ENCODE results near the gene ZBTB16. TPM values are rescaled to one million over a fixed set of nuclear protein-coding genes. Genes with fewer than 3 reads are reported as not detected.

Gene ZBTB16
- total RNA-seq, 1 donor, result 23.3 TPM

DNA sequence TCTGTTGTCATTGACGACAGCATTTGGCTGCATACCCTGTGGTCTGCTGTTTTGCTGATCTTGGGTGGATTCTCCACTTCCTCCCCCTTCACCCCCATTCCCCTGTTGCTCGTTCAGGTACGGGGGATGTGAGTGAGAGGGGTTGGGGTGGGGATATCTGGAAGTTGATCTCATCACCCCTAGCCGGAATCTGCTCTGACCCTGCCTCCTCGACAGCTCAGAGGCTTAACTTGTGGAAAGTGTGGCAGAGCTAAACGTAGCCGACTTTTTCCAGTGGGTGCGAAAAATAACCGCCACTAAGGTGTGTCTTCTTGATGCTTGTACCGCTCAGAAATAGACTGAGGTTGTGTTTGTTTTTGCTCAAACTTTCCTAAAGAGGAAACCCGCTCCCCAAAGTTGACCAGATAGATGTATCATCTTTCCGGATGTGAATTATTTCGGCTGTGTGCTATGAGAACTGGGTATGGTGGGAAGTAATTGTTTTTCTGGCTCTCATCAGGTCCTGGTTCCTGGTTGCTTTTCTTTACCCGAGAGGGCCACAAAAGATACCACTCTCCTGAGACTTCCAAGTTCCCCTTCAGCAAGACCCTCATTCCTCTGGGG is 6.6 kb downstream of the ZBTB16 start:
- Histone ChIP-seq H3K27me3 (ENCODE audit: insufficient read depth, low read length) (peaks cover 7% of the 10 kb centered on the region), H3K9me3 (ENCODE audit: low read depth, low read length) (no peaks in the 10 kb centered on the region), H3K4me1 (ENCODE audit: insufficient read depth, low read length) (peaks cover 15% of the 10 kb centered on the region), H3K4me3 (ENCODE audit: low read length) (no peak overlapping the region)

DNA sequence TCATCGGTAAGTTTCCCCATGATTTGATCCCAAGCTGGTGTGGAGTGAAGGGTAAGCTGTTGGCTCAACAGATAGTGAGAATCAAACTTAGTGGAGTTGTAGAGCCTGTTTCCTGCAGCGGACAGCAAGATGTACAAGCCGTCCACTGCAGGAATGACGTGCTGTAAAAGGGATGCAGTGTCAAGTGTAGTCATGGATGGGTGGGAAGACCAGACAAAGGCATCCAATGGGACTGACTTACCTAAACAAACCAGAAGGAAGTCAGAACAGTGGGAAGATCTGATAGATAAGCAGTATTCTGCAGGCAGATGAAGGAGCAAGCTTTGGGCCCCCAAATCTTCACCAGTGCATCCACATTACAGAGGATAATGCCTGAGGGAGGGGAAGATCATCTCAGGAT is 8.8 kb downstream of the ZBTB16 start:
- peaks cover 15% of the 10 kb centered on the region for H3K4me1 ChIP-seq (ENCODE audit: insufficient read depth, low read length)
- no peak overlapping the region for H3K4me3 ChIP-seq (ENCODE audit: low read length)
- no peaks in the 10 kb centered on the region for H3K27me3 ChIP-seq (ENCODE audit: insufficient read depth, low read length)
- no peaks in the 10 kb centered on the region for H3K9me3 ChIP-seq (ENCODE audit: low read depth, low read length)

- Histone ChIP-seq H3K4me3 (ENCODE audit: low read length) (no peak overlapping the region), H3K9me3 (ENCODE audit: low read depth, low read length) (no peaks in the 10 kb centered on the region), H3K27me3 (ENCODE audit: insufficient read depth, low read length) (no peaks in the 10 kb centered on the region), H3K4me1 (ENCODE audit: insufficient read depth, low read length) (peaks cover 37% of the 10 kb centered on the region)
Observed at GRCh38 chr11:114070464-114071139, 11.1 kb downstream of the ZBTB16 start.

DNA sequence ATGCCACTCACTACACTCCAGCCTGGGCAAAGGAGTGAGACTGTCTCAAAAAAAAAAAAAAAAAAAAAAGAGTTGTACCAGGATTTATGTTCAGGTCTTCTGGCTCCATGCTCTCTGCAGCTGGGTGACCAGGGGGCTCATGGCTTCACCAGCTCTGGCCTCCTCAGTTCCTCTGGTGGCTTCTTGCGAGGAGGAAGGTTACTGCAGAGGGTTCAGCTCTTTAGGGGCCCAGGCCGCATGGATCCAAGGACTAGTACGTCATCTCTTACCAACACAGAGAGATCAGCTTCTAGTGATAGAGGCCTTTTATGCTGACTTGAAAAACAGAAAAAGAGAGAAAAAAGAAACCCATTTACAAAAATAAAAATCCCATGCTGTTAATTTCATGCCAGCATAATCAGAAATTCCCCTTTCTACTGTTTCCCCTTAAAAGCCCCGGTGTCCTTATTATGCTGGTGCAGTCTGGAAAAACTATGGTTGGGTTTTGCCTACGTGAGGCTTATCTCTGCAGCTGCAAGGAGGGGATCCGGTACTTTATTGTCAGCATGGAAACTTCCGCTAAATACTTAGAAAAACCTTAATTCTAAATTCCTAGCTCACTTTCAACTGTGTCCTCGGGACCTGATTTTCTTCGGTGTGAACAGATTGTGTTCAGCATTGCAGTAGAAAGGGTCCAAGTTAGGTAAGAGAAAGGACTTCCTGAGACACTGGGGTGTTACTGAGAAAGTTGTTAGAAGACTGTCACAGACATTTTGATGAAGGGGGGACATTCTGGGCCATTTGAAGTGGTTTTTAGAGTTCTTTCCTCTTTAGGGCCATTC is 13.7 kb downstream of the ZBTB16 start:
- H3K9me3 ChIP-seq (ENCODE audit: low read depth, low read length), result no peaks in the 10 kb centered on the region
- H3K4me1 ChIP-seq (ENCODE audit: insufficient read depth, low read length), result peaks cover 56% of the 10 kb centered on the region
- no peak overlapping the region for H3K4me3 ChIP-seq (ENCODE audit: low read length)
- no peaks in the 10 kb centered on the region for H3K27me3 ChIP-seq (ENCODE audit: insufficient read depth, low read length)

DNA sequence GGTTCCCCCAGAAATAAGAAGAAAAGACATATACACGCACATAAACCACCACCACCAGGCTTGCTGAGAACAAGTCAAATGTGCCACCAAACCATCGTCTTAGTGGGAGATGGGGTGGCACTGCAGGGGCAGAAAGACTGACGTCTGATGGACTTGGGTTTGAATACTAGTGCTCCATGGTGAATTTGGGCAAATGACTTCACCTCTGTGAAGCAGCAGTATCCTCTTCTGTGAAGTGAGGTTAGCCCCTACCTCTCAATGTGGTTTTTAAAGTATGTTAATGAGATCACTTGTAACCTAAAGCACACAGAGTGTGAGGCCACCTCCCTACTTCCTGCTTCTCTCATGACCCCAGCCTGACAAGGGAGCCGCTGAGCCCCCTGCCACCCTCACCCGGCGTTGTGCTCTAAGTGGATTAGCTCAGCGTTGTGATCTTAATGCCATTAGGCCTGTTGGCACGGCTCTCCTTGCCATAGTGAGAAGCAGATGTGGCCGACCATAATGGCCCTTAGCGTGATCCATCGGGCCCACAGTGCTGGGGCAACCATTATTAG is 14.4 kb downstream of the ZBTB16 start:
- Histone ChIP-seq H3K27me3 (ENCODE audit: insufficient read depth, low read length) (no peaks in the 10 kb centered on the region), H3K9me3 (ENCODE audit: low read depth, low read length) (no peaks in the 10 kb centered on the region), H3K4me1 (ENCODE audit: insufficient read depth, low read length) (peaks cover 57% of the 10 kb centered on the region), H3K4me3 (ENCODE audit: low read length) (no peak overlapping the region)

DNA sequence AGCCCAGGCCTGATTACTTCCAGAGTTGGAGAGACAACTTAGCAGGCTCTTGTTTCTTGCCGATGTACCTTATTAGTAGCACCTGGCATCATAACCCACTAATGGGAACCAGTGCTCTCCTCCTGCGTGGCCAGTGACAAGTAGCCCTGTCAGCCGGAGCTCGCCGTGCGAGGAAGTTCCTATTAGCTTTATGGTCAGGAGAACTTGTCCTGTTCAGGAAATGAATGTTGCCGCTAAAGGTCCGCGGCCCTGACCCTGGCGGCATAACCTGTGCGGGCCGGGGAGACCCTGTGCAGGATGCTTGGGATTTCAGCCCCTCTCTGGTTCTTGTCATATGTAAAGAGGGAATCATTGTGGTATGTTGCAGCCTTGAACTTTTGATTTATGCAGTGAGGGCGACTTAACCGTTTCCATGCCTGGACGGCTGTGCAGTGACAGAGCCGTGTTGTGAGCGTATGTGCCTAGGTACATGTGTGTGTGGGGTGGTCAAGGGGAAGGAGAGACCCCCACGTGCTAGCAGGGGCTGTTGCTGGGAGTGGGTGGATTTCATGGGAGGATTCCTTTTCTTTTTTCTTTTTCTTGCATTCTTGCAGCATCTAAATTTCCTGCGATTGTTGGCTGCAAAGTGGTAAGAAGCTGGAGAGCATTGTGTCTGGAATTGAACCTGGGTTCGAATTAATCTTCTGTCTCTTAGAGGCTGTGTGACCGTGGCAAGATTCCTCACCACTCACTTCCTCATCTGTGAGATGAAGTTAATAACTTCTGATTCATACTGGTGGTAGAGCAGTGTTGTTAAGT is 15.2 kb downstream of the ZBTB16 start:
- Histone ChIP-seq H3K4me3 (ENCODE audit: low read length) (no peak overlapping the region), H3K9me3 (ENCODE audit: low read depth, low read length) (no peaks in the 10 kb centered on the region), H3K27me3 (ENCODE audit: insufficient read depth, low read length) (no peaks in the 10 kb centered on the region), H3K4me1 (ENCODE audit: insufficient read depth, low read length) (peaks cover 66% of the 10 kb centered on the region)

DNA sequence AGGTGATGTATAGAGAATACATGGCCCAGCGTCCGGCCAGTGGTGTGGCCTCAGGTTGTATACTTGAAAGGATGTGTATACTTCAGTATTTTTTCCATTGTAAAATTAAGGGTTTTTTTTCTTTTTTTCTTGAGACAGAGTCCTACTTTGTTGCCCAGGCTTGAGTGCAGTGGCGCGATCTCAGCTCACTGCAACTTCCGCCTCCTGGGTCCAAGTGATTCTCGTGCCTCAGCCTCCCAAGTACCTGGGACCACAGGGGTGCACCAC is 15.8 kb downstream of the ZBTB16 start:
- H3K9me3 ChIP-seq (ENCODE audit: low read depth, low read length), result no peaks in the 10 kb centered on the region
- no peak overlapping the region for H3K4me3 ChIP-seq (ENCODE audit: low read length)
- no peaks in the 10 kb centered on the region for H3K27me3 ChIP-seq (ENCODE audit: insufficient read depth, low read length)
- peaks cover 71% of the 10 kb centered on the region for H3K4me1 ChIP-seq (ENCODE audit: insufficient read depth, low read length)

GRCh38 chr11:114075891-114076441 is 16.5 kb downstream of the ZBTB16 start:
- H3K4me3 ChIP-seq (ENCODE audit: low read length), result no peak overlapping the region
- H3K27me3 ChIP-seq (ENCODE audit: insufficient read depth, low read length), result no peaks in the 10 kb centered on the region
- no peaks in the 10 kb centered on the region for H3K9me3 ChIP-seq (ENCODE audit: low read depth, low read length)
- peaks cover 78% of the 10 kb centered on the region for H3K4me1 ChIP-seq (ENCODE audit: insufficient read depth, low read length)

GRCh38 chr11:114076921-114077331 is 17.4 kb downstream of the ZBTB16 start:
- H3K4me1 ChIP-seq (ENCODE audit: insufficient read depth, low read length), result peaks cover 88% of the 10 kb centered on the region
- no peaks in the 10 kb centered on the region for H3K9me3 ChIP-seq (ENCODE audit: low read depth, low read length)
- no peak overlapping the region for H3K4me3 ChIP-seq (ENCODE audit: low read length)
- no peaks in the 10 kb centered on the region for H3K27me3 ChIP-seq (ENCODE audit: insufficient read depth, low read length)

DNA sequence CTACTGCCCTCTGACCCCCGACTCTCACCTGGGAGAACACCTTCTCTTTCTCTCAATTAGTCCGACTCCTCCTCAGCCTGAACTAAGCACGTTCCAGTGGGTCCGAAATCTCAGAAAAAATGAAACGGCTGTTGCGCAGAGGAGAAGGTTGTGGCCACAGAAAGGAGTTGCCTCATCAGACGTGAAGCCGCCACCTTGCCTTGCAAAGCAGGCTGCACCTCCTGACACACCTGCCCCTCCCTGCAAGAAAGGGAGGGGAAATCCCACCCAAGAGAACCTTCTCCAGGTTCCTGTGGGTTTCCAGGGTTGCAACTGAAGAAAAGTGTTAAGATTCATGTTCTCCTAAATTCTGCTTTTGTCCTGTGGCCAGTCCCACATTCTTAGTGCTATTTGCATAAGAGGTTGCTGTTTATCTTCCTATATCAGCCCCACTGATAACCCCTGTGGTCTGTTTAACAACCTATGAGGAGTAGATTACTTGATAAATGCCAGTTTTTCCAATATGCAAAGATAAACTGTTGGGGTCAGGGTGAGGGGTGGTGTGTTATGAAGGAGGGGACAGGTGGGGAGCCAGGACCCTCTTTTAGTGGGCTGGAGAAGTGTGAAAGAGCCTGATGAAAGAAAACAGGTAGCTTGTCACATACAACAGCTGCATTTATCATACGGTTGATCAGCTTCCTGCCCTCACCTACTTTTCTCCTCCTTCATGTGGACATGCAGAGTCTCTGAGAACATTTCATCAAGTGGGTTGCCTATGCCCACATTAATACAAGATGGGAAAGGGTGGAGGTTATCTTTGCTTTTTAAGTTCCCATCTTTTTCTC is 18.2 kb downstream of the ZBTB16 start:
- Histone ChIP-seq H3K4me3 (ENCODE audit: low read length) (no peak overlapping the region), H3K4me1 (ENCODE audit: insufficient read depth, low read length) (peaks cover 90% of the 10 kb centered on the region), H3K27me3 (ENCODE audit: insufficient read depth, low read length) (no peaks in the 10 kb centered on the region), H3K9me3 (ENCODE audit: low read depth, low read length) (no peaks in the 10 kb centered on the region)

DNA sequence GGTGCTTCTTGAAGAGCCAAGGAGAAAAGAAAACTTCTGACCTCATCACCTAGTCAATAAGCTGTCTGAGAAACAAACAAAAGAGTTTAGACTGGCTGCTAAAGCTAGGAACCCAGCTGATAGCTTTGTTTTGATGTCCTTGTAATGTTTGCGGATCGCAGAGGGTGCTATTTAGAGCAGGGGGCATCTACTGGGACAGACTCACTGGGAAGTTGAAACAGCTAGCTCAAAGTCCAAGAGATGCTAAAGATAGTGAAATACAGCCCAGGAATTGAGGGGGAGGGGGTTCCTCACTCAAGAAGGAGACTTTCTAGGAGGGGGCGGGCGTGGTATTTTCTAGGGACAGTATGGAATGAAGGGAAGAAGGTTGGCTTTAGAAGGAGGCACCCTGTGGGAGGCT is 18.9 kb downstream of the ZBTB16 start:
- no peak overlapping the region for H3K4me3 ChIP-seq (ENCODE audit: low read length)
- H3K9me3 ChIP-seq (ENCODE audit: low read depth, low read length), result no peaks in the 10 kb centered on the region
- H3K27me3 ChIP-seq (ENCODE audit: insufficient read depth, low read length), result no peaks in the 10 kb centered on the region
- peaks cover 94% of the 10 kb centered on the region for H3K4me1 ChIP-seq (ENCODE audit: insufficient read depth, low read length)

DNA sequence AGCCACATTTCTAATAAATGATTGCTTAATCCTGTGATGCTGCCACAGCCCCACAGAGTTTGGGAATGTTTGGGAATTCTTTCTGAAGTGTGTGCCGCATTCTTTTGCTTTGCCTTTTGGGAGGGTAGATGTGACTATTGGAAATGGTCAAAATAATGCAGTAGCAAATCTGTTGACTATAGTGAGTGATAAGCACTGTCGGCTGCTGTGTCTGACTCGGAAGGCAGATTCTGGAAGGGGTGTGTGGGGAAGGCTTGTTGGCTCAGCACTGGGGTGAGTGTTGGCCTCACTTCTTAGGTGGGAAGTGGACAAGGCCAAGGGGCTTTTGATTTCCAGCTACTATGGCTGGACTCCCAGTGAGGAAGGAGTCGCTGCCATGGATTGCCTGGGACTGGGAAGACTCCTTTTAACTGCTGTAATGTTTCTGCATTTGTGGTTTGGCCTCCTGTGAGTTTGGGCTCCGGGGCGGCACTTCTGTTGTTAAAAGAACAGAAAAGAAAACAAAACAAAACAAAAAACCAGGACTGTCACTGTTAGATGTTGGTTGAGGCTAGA is 20.1 kb downstream of the ZBTB16 start:
- Histone ChIP-seq H3K27me3 (ENCODE audit: insufficient read depth, low read length) (no peaks in the 10 kb centered on the region), H3K9me3 (ENCODE audit: low read depth, low read length) (no peaks in the 10 kb centered on the region), H3K4me1 (ENCODE audit: insufficient read depth, low read length) (peaks cover 94% of the 10 kb centered on the region), H3K4me3 (ENCODE audit: low read length) (no peak overlapping the region)

DNA sequence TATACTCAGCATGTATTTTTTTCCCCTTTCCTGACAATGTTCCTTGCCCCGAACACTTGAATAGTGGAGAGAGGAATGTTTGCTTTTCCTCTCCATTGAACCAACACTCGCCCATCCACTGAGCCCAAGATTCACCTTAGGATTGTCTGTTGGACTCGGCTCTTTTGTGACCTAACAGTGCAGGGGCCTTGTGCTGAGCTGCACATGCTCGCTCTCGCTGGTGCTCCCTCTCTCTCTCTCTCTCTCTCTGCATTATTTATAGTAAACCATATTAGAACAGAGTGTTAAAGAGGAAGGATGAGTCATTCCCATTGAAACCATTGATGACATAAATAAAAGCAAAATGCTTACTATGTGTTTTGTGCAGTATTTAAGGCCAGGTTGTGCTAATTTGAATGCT is 20.7 kb downstream of the ZBTB16 start:
- H3K4me1 ChIP-seq (ENCODE audit: insufficient read depth, low read length), result peaks cover 88% of the 10 kb centered on the region
- no peaks in the 10 kb centered on the region for H3K27me3 ChIP-seq (ENCODE audit: insufficient read depth, low read length)
- no peaks in the 10 kb centered on the region for H3K9me3 ChIP-seq (ENCODE audit: low read depth, low read length)
- no peak overlapping the region for H3K4me3 ChIP-seq (ENCODE audit: low read length)

- H3K27me3 ChIP-seq (ENCODE audit: insufficient read depth, low read length), result no peaks in the 10 kb centered on the region
- H3K9me3 ChIP-seq (ENCODE audit: low read depth, low read length), result no peaks in the 10 kb centered on the region
- H3K4me1 ChIP-seq (ENCODE audit: insufficient read depth, low read length), result peaks cover 85% of the 10 kb centered on the region
- H3K4me3 ChIP-seq (ENCODE audit: low read length), result no peak overlapping the region
Observed at GRCh38 chr11:114080769-114081168, 21.3 kb downstream of the ZBTB16 start.
